HG03097 (cell line): Measurements from ENCODE around the gene CELA2A.

Experiments used
- ATAC-seq: cut with Tn5 transposase; IDR thresholded peaks from one replicate; pipeline ENCODE4 v1.9.1; 2021; ENCODE audit not compliant: unreplicated experiment, low FRiP score

The CELA2A gene

DNA sequence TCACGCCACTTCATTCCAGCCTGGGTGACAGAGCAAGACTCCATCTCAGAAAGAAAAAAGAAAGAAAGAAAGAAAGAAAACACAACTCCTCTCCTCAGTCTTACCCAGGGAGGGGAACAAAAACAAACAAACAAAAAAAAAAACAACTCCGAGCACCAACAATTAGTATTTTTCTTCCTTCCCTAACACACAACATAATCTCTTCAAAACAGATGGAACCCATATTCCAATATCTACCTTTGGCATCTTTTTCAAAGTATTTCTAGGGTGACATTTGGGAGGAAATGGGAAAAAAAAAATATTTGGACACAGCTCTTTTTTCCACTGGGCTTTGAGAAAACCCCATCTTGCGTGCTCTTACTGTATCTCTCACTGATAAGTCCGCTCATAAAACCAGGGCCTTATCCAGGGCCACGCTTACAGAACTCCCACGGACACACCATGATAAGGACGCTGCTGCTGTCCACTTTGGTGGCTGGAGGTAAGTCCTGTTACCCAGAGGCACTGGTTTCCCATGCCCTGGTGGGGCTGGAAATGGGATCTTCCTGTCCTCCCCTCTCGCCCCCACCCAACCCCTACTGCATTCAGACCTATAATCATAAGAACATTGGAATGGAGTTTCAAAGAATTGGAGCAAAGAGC, at the start of gene CELA2A:
CELA2A (plus strand) TSS at position 420 of the 642 bp plus-strand sequence; CDS start at position 442, 22 bp downstream.
- ATAC-seq = no peak

DNA sequence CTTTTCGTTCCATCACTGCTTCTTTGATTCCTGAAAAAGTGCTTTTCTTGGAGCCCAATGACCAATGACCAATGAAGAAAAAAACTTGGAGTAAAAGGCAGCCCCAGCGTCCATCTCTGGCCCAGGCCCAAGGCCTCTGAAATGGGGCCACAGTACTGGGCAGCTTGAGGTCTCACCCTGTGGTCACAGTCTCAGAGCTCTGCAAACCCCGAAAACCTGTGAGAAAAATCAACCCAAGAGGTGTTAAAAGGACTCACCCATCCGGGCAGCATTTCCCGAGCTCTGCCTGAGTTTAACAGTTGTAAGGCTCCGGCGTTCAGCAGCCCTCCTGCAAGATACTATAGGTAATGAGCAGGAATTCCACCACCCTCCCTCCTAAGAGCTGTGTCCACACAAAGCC, 49.0 kb upstream of the CELA2A start:
- no peak for ATAC-seq

DNA sequence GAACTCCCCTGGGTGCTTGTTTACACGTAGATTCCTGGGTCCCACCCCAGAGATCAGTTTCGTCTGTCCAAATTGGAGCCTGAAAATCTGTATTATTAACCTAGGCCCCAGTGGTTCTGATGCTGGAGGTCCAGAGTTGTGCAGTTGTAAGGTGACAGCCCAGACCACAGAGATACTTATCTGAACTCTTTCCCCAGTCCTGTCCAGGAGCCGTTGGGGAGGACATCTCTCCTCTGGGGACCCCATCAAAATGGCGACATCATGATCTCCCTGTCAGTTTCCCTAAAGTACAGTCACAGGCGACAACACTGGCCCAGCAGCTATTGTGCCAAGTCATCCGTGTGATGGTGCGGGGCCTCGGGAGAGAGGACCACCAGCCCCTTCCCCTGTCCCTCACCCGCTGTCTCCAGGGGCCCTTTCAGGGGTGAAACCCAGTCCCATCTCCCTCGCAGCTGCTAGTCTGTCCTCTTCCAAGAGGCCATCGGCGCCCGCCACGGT, 47.6 kb upstream of the CELA2A start:
- ATAC-seq = no peak

DNA sequence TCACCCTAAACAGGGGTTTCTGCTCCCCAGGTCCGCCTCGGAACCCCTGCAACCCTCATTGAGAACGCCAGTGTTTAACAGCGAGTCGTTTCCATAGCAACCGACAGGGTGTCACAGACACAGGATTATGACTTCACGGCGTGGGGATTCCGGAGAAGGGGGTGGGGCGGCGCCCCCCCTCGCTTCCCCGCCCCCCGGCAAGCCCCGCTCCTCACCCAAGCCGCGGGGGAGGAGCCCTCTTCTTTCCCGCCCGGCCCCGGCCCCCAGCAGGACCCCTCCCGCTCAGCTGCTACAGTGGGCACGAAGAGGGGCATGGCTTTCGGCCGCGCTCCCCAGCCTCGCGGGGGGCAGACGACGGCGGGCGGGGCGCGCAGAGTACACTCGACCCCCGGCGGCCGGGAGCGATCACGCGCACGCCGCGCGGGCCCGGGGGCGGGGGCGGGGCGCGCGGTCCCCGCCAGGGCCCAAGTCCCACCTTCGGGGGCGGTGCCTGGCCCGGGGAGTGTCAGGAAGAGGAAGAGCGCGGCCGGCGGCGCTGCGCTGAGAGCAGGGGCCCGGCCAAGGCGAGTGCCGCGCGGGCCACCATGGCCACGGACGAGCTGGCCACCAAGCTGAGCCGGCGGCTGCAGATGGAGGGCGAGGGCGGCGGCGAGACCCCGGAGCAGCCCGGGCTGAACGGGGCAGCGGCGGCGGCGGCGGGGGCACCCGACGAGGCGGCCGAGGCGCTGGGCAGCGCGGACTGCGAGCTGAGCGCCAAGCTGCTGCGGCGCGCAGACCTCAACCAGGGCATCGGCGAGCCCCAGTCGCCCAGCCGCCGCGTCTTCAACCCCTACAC, 46.9 kb upstream of the CELA2A start, which contains the start of gene EFHD2:
EFHD2 (plus strand) TSS at position 501 of the 835 bp plus-strand sequence; CDS start at position 585, 84 bp downstream.
- peak; percentile 49 for ATAC-seq

DNA sequence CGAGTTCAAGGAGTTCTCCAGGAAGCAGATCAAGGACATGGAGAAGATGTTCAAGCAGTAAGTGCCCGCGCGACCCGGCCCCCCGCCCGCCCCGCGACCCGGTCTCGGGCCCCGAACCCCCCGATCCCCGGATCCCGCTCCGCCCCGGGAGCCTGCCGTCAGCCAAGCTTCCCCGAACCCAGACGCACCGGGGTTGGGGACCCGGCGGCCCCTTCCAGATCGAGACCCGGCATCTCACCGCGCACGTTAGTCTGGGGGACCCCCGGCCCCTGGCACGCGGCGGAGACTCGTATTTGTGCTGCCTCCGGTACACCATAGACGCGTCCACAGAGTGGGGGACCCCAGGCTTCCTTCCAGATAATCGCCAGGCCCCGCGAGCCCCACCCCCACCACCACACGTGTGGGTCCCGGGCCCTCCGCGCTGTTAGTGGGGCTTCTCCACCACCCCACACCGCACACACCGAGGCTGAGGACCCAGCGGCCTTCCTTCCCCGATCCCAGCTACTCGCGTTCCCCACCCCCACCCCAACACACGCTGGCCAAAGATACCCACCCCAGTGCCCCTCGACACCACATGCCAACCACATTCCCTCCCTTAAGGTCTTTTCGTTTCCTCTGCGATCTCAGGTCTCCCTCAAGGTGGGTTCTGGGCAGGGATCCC, 46.2 kb upstream of the CELA2A start:
- no peak for ATAC-seq

DNA sequence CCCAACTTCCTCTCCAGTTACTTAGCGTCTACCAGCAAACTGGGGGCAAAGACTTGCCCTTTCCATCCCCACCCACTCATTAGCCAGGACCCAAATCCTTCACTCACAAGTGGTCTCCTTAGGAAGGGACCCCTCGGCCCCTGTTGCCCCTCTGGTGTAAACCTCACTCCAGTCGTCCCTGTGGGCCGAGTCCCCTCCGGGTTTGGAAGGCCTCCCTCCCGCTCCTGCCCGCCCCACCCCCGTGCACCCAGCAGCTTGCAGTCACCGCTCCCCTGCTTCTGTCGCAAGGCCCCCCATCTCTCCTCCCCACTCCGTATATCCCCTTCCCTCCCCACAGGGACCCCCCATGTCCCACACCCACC, 45.7 kb upstream of the CELA2A start:
- no peak for ATAC-seq

DNA sequence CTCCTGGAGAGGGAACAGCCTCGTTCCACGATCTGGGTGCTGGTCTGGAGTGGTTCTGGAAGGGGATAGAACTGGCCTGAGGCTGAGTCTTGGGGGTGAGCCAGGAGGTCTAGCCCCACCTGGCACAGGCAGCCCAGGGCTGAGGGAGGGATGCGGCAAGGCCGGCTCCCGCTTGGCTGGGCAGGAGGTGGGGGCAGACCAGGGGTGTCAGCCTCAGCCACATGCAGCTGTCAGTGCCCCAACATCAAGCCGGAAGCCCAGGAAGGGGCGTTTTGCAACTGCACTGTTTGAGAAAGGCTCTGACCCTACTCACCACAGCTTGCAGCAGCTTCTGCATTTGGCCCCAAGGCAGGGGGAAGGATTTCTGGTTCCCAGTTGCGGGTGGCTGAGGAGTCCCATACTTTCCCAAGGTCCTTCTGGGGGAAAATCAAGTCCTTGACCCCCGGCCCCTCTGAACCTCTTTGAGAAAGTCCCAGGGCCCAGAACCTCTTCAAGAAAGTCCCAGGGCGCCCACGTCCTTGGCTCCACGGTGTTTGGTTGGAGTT, 44.9 kb upstream of the CELA2A start:
- ATAC-seq = peak; percentile 52

DNA sequence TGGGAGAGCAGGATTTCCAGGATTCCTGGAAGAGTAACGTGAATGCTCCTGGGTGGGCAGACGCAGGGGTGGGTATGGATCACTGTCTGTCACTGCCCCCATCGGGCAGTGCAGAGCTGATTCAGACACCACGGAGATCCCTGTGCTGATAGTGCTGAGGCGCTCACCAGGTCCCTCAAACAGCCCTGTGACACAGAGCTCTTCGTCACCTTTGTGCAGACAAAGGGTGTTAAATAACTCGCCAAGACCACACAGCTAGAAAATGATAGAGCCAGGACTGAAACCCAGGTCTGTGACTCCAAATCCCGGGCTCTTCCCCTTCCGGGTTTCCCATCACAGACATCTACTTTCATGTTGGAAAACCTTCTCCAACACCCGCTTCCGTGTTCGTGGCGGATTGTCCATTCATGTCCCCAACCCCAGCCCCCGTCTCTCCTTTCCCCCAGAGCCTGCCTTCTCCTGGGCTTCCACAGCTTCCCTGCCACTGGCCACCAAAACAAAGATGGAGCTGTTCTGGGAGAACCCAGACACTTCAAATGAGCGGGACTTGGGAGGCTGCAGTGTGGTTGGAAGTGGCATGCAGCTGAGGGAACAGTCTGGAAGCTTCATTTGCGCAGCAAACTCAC, 44.2 kb upstream of the CELA2A start:
- no peak for ATAC-seq

DNA sequence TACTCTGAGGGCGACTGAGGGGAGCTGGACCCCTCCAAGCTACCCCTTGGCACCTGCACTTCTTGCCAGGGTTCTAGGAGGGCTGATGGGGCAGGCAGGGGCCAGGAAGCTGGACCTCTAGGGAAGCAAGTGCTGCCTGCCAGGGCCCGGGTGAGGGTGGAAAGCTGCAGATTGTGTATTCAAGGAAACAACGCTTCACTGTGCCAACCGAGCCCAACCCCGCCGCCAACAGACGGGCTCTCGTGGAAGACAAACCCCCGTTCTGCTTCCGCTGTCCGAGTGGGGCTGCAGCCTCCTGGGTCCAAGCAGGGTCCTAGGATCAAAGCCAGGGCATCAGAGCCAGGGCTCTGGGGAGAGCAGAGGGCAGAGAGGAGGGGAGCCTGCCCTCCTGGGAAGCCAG, 43.7 kb upstream of the CELA2A start:
- no peak for ATAC-seq

DNA sequence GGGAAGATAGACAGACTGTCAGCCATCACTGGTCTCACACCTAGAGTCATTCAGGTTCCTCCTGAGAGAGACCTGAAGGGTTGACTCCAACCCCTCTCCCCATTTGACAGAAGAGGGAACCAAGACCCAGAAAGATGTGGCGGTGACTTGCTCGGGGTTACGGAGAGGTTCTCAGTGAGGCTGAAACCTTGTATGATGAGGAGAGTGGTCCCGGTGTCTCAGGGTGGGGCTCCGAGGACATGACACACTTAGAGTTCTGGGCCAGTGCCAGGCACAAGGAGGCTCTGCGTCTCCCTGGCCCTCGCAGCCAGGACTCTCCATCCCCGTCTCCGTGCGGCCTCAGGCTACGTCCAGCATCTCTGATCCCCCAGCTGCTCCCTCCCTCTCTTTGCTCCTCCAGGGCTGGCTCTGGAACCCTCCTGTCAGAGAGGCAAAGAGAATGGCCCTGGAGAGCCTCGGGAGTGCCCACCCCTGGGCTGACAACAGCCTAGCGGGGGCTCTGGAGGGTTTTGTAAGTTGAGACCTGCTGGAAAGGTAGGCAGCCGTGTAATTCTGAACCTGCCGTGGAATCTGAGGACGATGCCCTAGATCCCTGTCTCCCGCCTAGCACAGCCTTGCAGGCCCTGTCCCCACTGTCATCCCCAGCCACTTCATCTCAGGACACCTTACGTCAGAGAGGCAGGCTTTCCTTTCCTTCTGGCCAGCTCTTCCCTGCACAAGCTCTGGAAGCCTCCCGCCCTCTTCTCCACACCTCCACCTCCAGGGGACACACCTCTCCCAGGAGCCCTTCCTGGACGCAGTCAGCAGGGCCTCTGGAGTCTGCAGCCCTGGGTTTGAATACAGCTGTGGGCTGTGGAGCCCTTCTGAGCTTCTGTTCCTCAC, 42.7 kb upstream of the CELA2A start:
- ATAC-seq = no peak

DNA sequence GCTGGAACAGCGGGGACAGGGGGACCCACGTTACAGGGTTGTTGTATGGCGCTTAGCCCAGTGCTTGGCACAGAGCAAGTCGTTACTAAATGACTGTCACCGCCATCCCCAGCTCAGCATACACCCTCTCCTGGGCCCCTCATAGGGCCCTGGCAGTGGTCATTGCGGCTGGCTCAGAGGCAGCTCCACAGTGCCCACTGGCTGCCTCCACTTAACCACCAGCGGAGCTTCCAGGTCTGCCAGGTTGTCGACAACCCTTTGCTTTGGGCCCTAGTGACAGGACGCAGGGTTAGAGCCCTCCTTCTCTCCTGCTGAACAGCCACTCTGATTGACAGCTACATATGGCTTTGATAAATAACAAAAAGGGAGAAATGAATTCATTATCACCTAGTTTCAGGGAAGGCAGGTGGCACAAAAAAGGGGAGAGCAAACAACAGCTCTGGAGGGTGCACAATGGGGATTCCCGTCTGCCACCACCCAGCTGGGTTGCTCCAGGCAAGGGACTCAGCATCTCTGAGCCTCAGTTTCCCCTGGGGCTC, 42.0 kb upstream of the CELA2A start:
- no peak for ATAC-seq

DNA sequence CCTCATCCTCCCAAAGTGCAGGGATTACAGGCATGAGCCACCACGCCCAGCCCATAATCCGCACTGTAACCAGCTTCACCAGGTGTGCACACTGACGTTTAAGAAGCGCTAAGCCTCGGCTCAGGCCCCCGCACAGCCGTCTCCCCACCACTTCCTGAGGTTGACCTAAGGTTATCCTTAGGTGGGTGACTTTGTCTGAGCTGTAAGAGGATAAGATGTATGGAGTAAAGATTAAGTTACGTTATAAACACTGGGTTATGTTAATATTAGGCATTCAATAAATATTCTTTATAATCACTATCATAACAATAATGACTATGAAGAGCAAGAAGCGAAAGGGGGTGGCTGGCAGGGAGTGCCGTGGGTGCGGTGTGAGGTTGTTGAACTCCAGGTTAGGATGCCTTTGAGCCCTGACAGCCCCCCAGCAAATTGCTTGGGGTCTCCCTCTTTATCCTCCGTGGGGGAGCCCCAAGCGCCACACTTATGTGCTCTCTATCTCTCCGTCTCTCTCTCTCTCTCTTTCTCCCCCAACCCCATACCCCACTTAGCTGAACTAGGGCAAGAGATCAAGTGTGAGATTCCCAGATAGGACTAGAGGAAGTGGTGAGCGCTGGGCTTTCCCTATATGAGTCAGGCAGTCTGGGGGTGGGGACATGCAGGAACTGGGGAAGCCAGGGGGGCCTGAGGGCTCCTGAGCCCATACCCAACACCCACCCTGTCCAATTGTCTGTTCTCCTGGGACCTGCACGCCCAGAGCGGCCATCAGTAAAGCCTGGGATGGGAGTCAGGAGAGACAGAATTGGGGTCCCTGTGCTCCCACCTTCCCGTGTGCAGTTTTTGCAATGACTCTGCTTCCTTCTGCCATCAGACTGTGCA, 39.2 kb upstream of the CELA2A start:
- ATAC-seq = no peak

DNA sequence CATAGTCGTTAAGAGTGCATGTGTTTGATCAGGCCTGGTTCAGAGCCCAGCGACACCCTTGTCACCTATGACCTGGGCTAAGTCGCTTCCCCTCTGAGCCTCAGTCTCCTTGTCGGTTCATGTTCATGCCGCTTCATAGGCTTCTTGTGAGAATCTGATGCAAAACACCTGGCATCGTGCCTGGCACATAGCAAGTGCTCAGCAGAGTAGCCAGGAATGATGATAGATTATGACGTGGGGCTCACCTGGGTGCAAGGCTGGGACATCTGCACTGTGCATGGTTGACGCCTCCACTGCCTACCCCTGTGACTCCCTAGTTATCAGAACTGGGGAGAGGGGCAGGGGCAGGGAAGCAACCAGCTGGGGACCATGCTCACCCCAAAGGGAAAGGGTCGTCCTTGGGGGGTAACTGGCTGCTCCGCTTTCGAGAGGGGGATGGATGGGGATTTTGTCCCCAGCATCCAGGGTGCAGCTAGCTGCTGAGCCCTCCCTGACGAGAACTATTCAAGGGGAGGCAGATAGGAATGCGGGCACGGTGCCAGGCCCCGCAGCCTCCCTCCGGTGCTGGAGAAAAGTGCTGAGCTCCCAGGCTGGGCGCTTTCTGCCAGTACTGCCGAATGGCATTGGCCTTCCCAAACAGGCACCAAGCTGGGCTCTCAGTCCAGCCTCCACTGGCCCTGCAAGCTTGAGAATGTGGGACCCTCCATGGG, 37.6 kb upstream of the CELA2A start:
- ATAC-seq = no peak

DNA sequence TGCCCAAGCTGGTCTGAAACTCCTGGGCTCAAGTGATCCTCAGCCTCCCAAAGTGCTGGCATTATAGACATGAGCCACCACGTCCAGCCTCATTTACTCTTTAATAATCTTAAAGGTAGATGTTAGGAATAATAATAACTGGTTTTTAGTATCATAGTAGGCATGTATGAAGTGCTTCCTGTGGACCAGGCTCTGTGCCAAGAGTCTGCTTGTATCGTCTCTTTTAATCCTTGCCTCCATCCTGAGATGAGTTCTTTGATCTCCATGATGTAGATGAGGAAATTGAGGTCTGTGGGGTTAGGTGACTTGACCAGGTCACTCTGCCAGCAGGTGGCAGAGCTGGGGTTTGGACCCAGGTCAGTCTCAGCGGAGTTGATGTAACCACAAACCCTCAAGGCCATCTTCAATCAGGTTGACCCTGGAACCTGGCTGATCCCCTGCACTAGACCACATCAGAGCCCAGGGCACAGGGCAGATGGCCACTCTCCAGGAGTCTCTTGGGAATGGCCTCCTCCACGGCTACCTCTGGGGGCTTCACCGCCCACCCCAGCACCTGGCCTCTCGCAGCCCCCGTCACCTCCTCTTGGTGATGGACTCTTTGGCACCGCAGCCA, 35.6 kb upstream of the CELA2A start:
- no peak for ATAC-seq

DNA sequence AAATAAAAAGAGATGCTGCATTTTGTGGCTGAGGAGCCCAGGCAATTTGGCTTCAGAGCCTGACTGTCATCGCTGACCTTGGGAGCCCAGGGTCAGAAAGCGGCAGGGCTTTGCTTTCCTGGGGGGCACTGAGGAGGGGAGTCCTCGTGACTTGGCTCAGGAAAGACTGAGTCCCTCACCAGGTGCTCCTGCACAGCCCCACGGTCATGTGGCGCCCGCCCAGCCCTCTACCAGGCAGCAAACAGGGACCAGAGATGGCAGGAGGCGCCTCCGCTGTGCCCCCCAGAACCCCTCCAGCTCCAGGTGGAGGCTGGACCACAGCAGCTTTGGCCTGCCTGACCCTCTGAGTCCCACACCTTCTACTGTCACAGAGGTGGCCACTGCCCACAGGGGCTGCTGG, 33.7 kb upstream of the CELA2A start:
- no peak for ATAC-seq

DNA sequence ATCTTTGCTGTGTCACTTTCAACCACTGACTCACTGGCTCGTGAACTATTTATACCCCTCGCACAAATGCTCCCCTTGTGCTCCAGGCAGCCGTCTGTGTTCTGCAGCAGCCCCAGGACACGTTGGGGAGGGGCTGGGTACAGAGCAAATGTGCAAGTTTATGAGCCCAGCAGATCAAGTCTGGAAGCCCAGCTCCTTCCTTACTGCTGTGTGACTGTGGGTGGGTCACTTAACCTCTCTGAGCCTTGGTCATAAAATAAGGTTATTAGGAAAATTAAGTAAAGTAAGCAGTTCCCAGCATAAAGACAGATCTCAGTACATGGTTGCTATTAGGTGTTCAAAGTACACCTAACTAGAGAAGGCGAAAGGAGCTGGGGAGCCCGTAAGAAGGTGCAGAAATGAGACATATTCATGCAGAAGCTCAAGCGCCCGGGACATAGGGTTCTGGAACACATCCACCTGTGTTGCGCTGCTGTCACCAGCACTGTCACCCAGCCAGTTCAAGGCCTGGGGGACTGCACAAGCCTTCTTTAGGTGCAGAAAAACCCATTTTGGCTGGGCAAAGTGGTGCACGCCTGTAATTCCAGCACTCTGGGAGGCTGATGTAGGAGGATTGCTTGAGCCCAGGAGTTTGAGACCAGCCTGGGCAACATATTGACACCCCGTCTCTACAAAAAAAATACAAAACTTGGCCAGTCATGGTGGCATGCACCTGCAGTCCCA, 33.0 kb upstream of the CELA2A start:
- no peak for ATAC-seq

DNA sequence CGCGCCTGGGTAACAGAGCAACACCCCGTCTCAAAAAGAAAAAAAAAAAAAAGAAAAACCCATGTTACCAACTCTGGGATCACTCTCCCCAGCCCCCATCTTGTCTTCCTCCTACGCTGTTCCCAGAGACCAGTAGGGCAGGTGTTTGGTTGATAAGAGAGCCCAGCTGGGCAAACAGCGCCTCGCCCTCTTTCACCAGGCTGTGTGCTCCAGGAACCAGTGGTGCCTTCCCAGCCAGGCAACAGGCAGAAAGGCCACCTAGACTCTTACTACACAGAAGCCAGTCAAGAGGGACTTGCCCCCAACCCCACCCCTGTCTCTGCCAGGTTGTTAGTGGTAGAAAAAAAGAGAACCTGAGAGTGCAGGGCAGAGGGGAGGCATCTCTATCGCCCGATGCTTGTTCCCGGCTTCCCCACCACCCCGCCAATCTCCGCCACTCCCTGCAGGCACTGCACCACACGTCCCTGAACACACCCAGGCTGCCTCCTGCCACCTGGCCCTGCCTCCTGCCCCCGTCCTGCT, 32.3 kb upstream of the CELA2A start:
- no peak for ATAC-seq
